T-helper 1 cell treated with Interleukin-12 subunit alpha and Interleukin-12 subunit beta and Interleukin-4 antibody, amounts not matched to agents 30 ng/mL and 1 ng/mL, for 36 hours (primary cell): ENCODE results near the gene ZNRF3. TPM values are rescaled to one million over a fixed set of nuclear protein-coding genes. Genes with fewer than 3 reads are reported as not detected.

Experiments
- intact Hi-C: fragments of 100-400 bp; cut with micrococcal nuclease; formaldehyde crosslinking; loops from one replicate; pipeline ENCODE4 v1.15.1; 2024
- total RNA-seq: library from RNA; stranded (reverse); gene quantifications from 2 replicates; pipeline ENCODE4 v1.2.3, GENCODE V29; 2022

ZNRF3 gene
- total RNA-seq, 1 donor from 2014 or later: 0.64 TPM

- intact Hi-C loops: no loop called here
Observed at GRCh38 chr22:28980326-28980725, 97.0 kb downstream of the ZNRF3 start.

GRCh38 chr22:28981818-28982499, 98.6 kb downstream of the ZNRF3 start:
- intact Hi-C loops: no loop called here

GRCh38 chr22:28983190-28983589, 99.8 kb downstream of the ZNRF3 start:
- intact Hi-C loops: no loop called here

GRCh38 chr22:28983788-28984441, 100.5 kb downstream of the ZNRF3 start:
- intact Hi-C loops: no loop called here

- intact Hi-C loops: no loop called here
Observed at GRCh38 chr22:28984482-28985158, 101.2 kb downstream of the ZNRF3 start.

GRCh38 chr22:28985581-28986290, 102.4 kb downstream of the ZNRF3 start:
- intact Hi-C loops: no loop called here

GRCh38 chr22:28986366-28986765, 103.0 kb downstream of the ZNRF3 start:
- intact Hi-C loops: no loop called here

- intact Hi-C loops: no loop called here
Observed at GRCh38 chr22:28988457-28988856, 105.1 kb downstream of the ZNRF3 start.

- intact Hi-C loops: no loop called here
Observed at GRCh38 chr22:28989035-28989464, 105.7 kb downstream of the ZNRF3 start.

- intact Hi-C loops: no loop called here
Observed at GRCh38 chr22:28989484-28989883, 106.1 kb downstream of the ZNRF3 start.

- intact Hi-C loops: no loop called here
Observed at GRCh38 chr22:28989912-28990311, 106.5 kb downstream of the ZNRF3 start.

GRCh38 chr22:28992565-28993356, 109.4 kb downstream of the ZNRF3 start:
- intact Hi-C loops: no loop called here

GRCh38 chr22:28994522-28994921, 111.2 kb downstream of the ZNRF3 start:
- intact Hi-C loops: no loop called here

- intact Hi-C loops: no loop called here
Observed at GRCh38 chr22:28995551-28995950, 112.2 kb downstream of the ZNRF3 start.

- intact Hi-C loops: no loop called here
Observed at GRCh38 chr22:28997342-28997741, 114.0 kb downstream of the ZNRF3 start.

- intact Hi-C loops: no loop called here
Observed at GRCh38 chr22:28998681-28999080, 115.3 kb downstream of the ZNRF3 start.

- intact Hi-C loops: no loop called here
Observed at GRCh38 chr22:28999510-28999909, 116.1 kb downstream of the ZNRF3 start.

GRCh38 chr22:28999919-29000556, 116.7 kb downstream of the ZNRF3 start:
- intact Hi-C loops: no loop called here

- intact Hi-C loops: no loop called here
Observed at GRCh38 chr22:29000641-29001040, 117.3 kb downstream of the ZNRF3 start.

- intact Hi-C loops: no loop called here
Observed at GRCh38 chr22:29002603-29003002, 119.2 kb downstream of the ZNRF3 start.

- intact Hi-C loops: no loop called here
Observed at GRCh38 chr22:29003552-29003951, 120.2 kb downstream of the ZNRF3 start.
